ENCODE data around the gene TAS2R30. TPM values are rescaled to one million over a fixed set of nuclear protein-coding genes. Genes with fewer than 3 reads are reported as not detected.
"Not testable (repeated sequence)": the region's sequence is repeated elsewhere in the genome, so short reads cannot be mapped to it uniquely, and the experiment has no call there.

Gene TAS2R30
- total RNA-seq, 2 experiments from 2014 or later, result 2.1 to 3.4 TPM

DNA sequence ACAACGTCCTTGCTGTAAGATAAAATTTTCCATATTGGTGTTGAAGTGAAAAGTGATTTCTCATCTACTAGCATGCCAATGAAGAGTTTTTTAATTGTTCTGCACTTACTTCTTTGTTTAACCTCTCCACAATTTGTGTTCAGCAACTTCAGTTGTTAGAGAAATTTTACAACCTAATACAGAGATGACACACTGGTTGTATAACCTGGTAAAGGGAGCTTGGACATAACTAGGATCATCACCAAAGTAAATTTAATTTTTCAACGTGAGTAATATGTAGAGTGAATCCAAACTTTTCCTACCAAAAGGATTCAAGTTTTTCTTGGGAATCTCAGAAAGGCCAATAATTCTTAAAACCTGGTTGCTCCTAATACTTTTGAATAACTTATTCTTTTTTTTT is 28.9 kb downstream of the TAS2R30 start:
- Mint-ChIP-seq H3K9me3 (ENCODE audit: low read depth) (peaks cover 13% of the 10 kb centered on the region), H3K36me3 (peaks cover 66% of the 10 kb centered on the region), H3K4me3 (no peak overlapping the region), H3K4me1 (peaks cover 11% of the 10 kb centered on the region), H3K27ac (no peak overlapping the region), H3K27me3 (no peaks in the 10 kb centered on the region)
- DNase-seq, result no peak
- CTCF ChIA-PET, result no interaction called here
- ATAC-seq, result no peak

DNA sequence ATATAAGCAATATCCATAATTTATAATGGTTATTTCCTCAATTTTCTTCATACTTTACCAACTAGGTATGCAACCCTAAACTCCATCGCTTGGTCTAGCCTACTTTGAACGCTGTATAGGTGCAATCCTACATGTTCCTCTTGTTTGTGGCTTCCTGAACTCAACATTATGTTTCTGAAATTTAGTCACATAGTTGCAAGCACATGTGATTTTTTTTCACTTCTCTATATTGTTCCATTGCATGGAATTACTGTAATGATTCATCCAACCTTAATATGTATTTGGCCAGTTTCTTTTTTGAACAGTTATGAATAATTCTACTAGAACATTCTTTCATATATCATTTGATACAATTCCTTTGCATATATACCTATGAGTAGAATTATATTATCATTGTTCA is 39.5 kb downstream of the TAS2R30 start:
- H3K4me3 Mint-ChIP-seq; ATAC-seq; H3K27ac Mint-ChIP-seq; H3K27me3 Mint-ChIP-seq; H3K9me3 Mint-ChIP-seq (ENCODE audit: low read depth); H3K4me1 Mint-ChIP-seq; DNase-seq; CTCF ChIA-PET: not testable (repeated sequence)
- H3K36me3 Mint-ChIP-seq, result peaks cover 19% of the 10 kb centered on the region

GRCh38 chr12:11092128-11092527 is 42.3 kb downstream of the TAS2R30 start, which contains the start of gene TAS2R43:
Gene TAS2R43, minus strand, starts transcription at chr12:11092313. Its CDS starts 84 bp downstream, at chr12:11092229.
- H3K36me3 Mint-ChIP-seq, result peaks cover 7% of the 10 kb centered on the region
- no peak within 1 kb of the TSS for H3K4me3 Mint-ChIP-seq
- H3K4me1 Mint-ChIP-seq, result no peaks in the 10 kb centered on the region
- ATAC-seq (no peak), DNase-seq (no peak)
- CTCF ChIA-PET, result no interaction called here
- H3K27ac Mint-ChIP-seq, result no peak within 1 kb of the TSS
- H3K27me3 Mint-ChIP-seq, result no peaks in the 10 kb centered on the region
- no peaks in the 10 kb centered on the region for H3K9me3 Mint-ChIP-seq (ENCODE audit: low read depth)

DNA sequence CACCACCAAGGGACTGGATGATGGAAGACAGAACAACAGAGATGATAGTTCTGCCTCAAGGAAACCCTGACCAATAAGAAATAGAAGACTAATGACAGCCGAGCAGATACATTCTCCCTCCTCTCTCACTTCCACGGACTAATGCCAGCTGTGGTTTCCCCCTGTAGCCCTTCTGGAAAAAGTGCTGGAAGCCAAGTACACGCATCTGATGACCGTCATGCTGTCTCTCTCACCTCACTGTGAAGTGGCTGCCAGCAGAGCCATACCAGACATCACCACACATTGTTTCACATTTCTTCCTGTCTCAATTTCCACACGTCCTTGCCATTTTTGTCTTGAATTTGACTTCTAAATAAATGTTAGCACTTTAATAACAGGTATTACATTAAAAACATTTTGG is 45.2 kb downstream of the TAS2R30 start:
- Mint-ChIP-seq H3K36me3 (peaks cover 10% of the 10 kb centered on the region), H3K4me3 (no peak overlapping the region), H3K9me3 (ENCODE audit: low read depth) (peaks cover 1% of the 10 kb centered on the region), H3K27me3 (no peaks in the 10 kb centered on the region), H3K4me1 (no peaks in the 10 kb centered on the region), H3K27ac (no peak overlapping the region)
- ATAC-seq (no peak), DNase-seq (no peak)
- CTCF ChIA-PET, result no interaction called here

GRCh38 chr12:11085419-11085818 is 49.0 kb downstream of the TAS2R30 start:
- H3K27ac Mint-ChIP-seq, result no peak overlapping the region
- no peak for DNase-seq

More at GRCh38 chr12:11085419-11085818, 49.0 kb downstream of the TAS2R30 start:
- Mint-ChIP-seq H3K4me3 (no peak overlapping the region), H3K36me3 (peaks cover 16% of the 10 kb centered on the region), H3K4me1 (no peaks in the 10 kb centered on the region), H3K27me3 (no peaks in the 10 kb centered on the region), H3K9me3 (ENCODE audit: low read depth) (peaks cover 15% of the 10 kb centered on the region)
- no peak for ATAC-seq
- CTCF ChIA-PET, result no interaction called here

Other genes starting within 250 kb of the TAS2R30 start
- 1 to 10 TPM in 1 of 2 experiments, under 1 TPM in 1; 0.45 to 1.3 TPM for gene TAS2R13, start 225.1 kb downstream of the TAS2R30 start, total RNA-seq
- gene PRH2, start 205.4 kb downstream of the TAS2R30 start, total RNA-seq, result under 1 TPM in 1 of 2 experiments, not detected in 1; 0.76 TPM
- 1 to 10 TPM; 1.5 to 1.8 TPM for gene TAS2R14, start 195.4 kb downstream of the TAS2R30 start, total RNA-seq
- 1 to 10 TPM in 1 of 2 experiments, under 1 TPM in 1; 0.89 to 1.1 TPM for gene TAS2R50, start 147.7 kb downstream of the TAS2R30 start, total RNA-seq
- 1 to 10 TPM; 1.5 to 2.0 TPM for gene TAS2R20, start 136.3 kb downstream of the TAS2R30 start, total RNA-seq
- 1 to 10 TPM; 1.8 to 2.0 TPM for gene TAS2R19, start 112.0 kb downstream of the TAS2R30 start, total RNA-seq
- gene TAS2R31, start 103.2 kb downstream of the TAS2R30 start, total RNA-seq, result 1 to 10 TPM; 2.0 to 5.2 TPM
- 1 to 10 TPM in 1 of 2 experiments, under 1 TPM in 1; 0.73 to 1.1 TPM for gene TAS2R46, start 72.3 kb downstream of the TAS2R30 start, total RNA-seq
- gene TAS2R43, start 42.3 kb downstream of the TAS2R30 start, total RNA-seq, result under 1 TPM; 0.28 to 0.53 TPM
- 1 to 10 TPM; 8.8 to 9.0 TPM for gene SMIM10L1, start 36.5 kb upstream of the TAS2R30 start, total RNA-seq
- gene TAS2R42, start 52.3 kb upstream of the TAS2R30 start, total RNA-seq, result not detected
- not detected for gene PRB3, start 135.1 kb upstream of the TAS2R30 start, total RNA-seq
- gene PRB4, start 175.8 kb upstream of the TAS2R30 start, total RNA-seq, result not detected